Activated CD4-positive, alpha-beta T cell treated with anti-CD3 and anti-CD28 coated beads, Interleukin-2, Interleukin-4, amounts not matched to agents 100 ng/mL and 50 ng/mL, durations not matched to agents 16 hours and 8 hours (primary cell): ENCODE results near the gene NAGS.
"Not testable (repeated sequence)": the region's sequence is repeated elsewhere in the genome, so short reads cannot be mapped to it uniquely, and the experiment has no call there.

ENCODE experiments used
- DNase-seq: peaks from one replicate; pipeline ENCODE4 v3.0.0-alpha.2; 2020; ENCODE audit warnings: low spot score

The NAGS gene

GRCh38 chr17:44039829-44040635 lies 35.6 kb downstream of the NAGS start:
- DNase-seq = no peak

- no peak for DNase-seq
Observed at GRCh38 chr17:44043272-44043696, 38.9 kb downstream of the NAGS start.

GRCh38 chr17:44044071-44044470 lies 39.6 kb downstream of the NAGS start:
- DNase-seq = no peak

- DNase-seq = no peak
Observed at GRCh38 chr17:44045486-44045885, 41.1 kb downstream of the NAGS start.

- not testable (repeated sequence) for DNase-seq
Observed at GRCh38 chr17:44046893-44047292, 42.5 kb downstream of the NAGS start.

- no peak for DNase-seq
Observed at GRCh38 chr17:44049294-44050060, 45.1 kb downstream of the NAGS start.

- no peak for DNase-seq
Observed at GRCh38 chr17:44053125-44053872, 48.9 kb downstream of the NAGS start.
